Ureter (tissue), 1 donor: Measurements from ENCODE around the gene C3orf49. TPM values are rescaled to one million over a fixed set of nuclear protein-coding genes. Genes with fewer than 3 reads are reported as not detected.

Experiments used
- DNase-seq: peaks from one replicate; pipeline ENCODE4 v3.0.0-alpha.2; 2020; ENCODE audit warnings: low spot score
- total RNA-seq: library from RNA; stranded (reverse); gene quantifications from one replicate; pipeline ENCODE4 v1.2.4, GENCODE V29; 2023
- donor health status: DM: yes; HTN: yes; CAD: no.

C3orf49 gene
- total RNA-seq, 1 donor from 2014 or later: not detected

- DNase-seq: no peak
Measured at GRCh38 chr3:63880653-63881052, 61.6 kb downstream of the C3orf49 start.

DNA sequence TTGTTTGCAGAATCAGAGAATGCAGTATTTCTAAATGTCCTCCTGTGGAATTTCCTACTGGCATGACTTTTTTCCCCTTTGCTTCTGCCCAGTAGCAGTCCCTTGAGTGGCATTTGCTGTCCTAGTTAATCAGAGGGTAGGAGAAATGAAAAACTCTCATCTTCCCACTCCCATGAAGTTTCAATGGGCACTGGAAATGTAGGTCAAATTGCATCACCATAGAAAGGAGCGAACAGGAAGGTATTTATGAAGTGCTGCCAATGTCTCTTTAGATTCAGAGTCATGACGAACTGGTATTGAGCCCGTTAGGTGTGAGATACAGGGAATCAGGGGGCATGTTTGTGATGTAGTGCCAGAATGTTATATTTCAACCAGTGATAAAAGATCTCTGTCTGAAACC is 67.8 kb downstream of the C3orf49 start:
- DNase-seq: no peak

DNA sequence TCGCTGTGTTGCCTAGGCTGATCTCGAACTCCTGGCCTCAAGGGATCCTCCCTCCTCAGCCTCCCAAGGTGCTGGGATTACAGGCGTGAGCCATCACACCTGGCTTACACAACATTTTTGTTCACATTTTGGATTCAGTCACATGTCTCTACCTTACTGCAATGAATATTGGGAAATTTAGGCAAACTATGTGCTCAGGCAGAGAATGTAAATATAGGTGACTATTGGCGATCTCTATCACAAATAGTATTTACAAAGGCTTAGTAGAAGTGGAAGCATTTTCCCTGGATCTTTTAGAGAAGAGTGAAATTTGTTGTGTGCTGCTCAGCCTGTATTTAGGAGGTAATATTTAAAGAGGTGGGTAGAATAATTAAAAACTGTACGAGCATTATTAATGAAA is 72.4 kb downstream of the C3orf49 start:
- DNase-seq: no peak

DNA sequence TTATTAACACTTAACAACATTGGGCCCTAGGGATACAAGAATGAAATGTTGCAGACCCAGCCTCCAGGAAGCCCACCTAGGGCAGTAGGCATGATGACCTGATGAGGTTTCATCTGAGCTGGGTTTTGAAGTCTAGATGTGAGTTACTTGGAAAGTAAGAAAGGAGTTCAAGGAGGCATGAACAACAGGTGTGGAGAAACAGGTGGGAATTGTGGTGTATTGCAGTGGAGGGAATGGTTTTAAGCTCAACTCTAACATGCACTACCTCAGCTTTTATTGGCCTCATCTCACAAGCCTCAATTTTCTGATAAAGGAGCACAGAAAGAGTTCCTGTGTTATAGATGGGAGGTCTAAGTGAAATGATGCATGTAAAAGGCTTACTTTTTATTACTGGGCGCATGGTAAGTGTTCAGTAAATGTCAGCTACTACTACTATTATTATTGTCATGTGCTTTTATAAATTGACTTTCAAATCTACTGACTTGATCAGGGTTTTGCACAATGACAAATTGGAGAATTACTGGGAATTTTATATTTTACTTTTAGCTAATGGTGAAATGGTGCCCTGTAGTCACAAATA is 73.8 kb downstream of the C3orf49 start:
- DNase-seq: no peak

DNA sequence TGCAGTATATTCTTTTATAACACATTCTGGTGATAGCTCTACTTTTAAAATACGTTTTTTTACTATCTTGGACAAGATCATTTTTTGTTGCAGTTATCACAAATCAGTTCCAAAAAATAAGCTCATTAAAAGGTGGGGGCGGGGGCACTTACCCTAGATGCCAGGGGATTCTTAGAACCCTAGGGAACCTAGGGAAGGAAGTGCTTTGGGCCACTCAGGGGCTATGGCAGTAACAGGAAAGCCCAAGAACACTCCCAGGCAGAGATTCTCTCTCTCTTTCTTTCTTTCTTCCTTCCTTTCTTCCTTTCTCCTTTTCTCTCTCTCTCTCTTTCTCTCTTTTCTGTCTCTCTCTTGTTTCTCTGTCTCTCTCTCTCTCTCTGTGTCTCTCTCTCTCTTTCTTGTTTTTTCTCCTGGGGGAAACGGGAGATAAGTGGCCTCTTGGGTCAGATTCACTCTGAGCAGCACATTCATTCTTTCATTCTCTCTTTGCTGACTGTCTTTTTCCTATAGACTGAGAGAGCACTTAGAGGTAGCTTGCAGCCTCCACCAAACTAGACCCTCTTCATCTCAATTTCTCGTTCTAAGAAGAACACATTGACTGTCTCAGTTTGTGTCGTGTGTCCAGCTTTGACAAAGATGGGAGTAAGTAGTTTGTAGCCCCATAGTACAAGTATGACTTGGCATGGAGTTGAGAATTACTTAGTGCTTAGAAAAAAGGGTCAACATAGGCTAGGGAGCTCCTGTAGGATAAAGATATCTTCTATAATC is 76.5 kb downstream of the C3orf49 start:
- DNase-seq: no peak

DNA sequence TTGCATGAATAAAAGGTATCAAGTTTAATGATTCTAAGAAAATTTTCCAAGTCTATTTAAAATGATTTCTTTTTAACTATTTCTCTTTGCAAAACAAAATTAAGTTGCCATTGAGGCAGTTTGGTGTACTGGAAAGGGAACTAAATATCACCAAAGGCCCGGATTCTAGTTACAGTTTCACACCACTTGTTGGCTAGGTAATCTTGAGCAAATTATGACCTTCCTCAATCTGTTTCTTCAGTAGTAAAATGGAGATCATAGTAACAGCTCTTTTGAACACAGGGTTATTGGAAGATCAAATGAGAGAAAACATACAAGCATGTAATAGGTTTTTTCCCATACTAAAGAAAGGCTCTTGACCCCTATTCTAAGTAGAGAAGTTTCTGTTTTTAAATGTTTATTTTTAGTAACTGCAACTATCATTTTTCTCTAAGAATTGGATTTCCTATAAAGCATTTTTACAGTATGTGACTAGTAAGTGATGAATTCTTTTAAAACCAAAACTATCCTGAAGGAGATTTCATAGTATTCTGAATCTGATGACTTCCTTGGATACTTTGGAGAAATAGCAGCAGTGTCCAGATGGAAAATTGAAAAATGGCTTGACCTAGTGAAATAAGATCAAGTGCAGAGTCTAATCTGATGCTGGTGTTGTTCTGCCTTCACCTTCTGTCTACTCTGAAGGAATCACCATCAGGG is 77.4 kb downstream of the C3orf49 start:
- no peak for DNase-seq

Other genes with a start within 250 kb of the C3orf49 start
- gene SNTN, start 166.6 kb upstream of the C3orf49 start, total RNA-seq: not detected
- 69.0 TPM for gene THOC7, start 44.5 kb downstream of the C3orf49 start, total RNA-seq
- 61.8 TPM for gene ATXN7, start 44.6 kb downstream of the C3orf49 start, total RNA-seq
- gene SCAANT1, start 93.1 kb downstream of the C3orf49 start, total RNA-seq: not detected
- 69.6 TPM for gene PSMD6, start 204.2 kb downstream of the C3orf49 start, total RNA-seq